K562 (cell line): ENCODE data around the gene POU2AF3. TPM values are rescaled to one million over a fixed set of nuclear protein-coding genes. Genes with fewer than 3 reads are reported as not detected.
A peak's percentile ranks its signal among the peaks of the same experiment; 100 is the strongest.

Source experiments
- ATAC-seq: fragments of 200-7000 bp; cut with Tn5 transposase; 3 replicates; pipeline ENCODE4 v1.9.1; 2020; ENCODE audit warnings: moderate library complexity
- BruUV-seq: library from RNA; stranded (reverse); fragments of 400-500 nt; replicated peaks from 2 replicates; lab custom pipeline; 2021; lab: Mats Ljungman, UMichigan
- CTCF ChIA-PET: fragments of 300-600 bp; formaldehyde crosslinking; extraction: SDS; loops from one replicate; lab custom pipeline; 2021; ENCODE audit warnings: low intra/inter-chr PET ratio; lab: Yijun Ruan, JAX
- POLR2A ChIA-PET: fragments of 300-600, 350-650 bp; sonication (Branson Sonifier 250); formaldehyde crosslinking; extraction: SDS; loops from one replicate; lab custom pipeline; 2021; ENCODE audit warnings: antibody characterized with exemption, inconsistent platforms; lab: Yijun Ruan, JAX
- DNase-seq, 4 experiments: peaks; one replicate each; pipeline versions ENCODE4 v3.0.0 to v3.0.0-alpha.2; 2011 to 2018; ENCODE audit warnings: low spot score in 3 of 4, mixed read lengths in 3 of 4; ENCODE audit errors: extremely low read depth in 1 of 4
- FAIRE-seq: peaks from 2 replicates; lab custom pipeline; 2011; peaks lifted over from hg19 to GRCh38; lab: Jason Lieb, UNC
- H2AFZ ChIP-seq: 2 replicates; pipeline ENCODE4 v1.6.0; 2011; ENCODE audit warnings: low read depth, low read length, control low read depth, inconsistent platforms
- H3K27ac ChIP-seq: fragments of 200-600 bp; 3 replicates; pipeline ENCODE4 v1.8.0; 2011; ENCODE audit warnings: low read depth, mild to moderate bottlenecking, control low read depth, inconsistent platforms, low read length, moderate library complexity, mixed read lengths; ENCODE audit errors: extremely low read depth
- H3K27me3 ChIP-seq, 2 experiments: fragments of 300-600 bp in 1 of 2; 2 replicates in 1 of 2; 3 replicates in 1 of 2; pipeline versions ENCODE4 v1.6.0 to v1.8.0; 2011; ENCODE audit warnings: inconsistent platforms in 2 of 2, low read length in 2 of 2, mild to moderate bottlenecking in 1 of 2, mixed read lengths in 1 of 2, moderate library complexity in 1 of 2; ENCODE audit not compliant: control insufficient read depth in 2 of 2, insufficient read depth in 2 of 2
- H3K36me3 ChIP-seq: fragments of 300-600 bp; 3 replicates; pipeline ENCODE4 v1.8.0; 2011; ENCODE audit warnings: mild to moderate bottlenecking, low read length, inconsistent platforms; ENCODE audit not compliant: control insufficient read depth, insufficient read depth
- H3K4me1 ChIP-seq, 2 experiments: fragments of 200-600 bp in 1 of 2; replicated peaks in 1 of 2; 2 replicates in 1 of 2; 3 replicates in 1 of 2; pipeline versions ENCODE4 v1.5.1 to v1.8.0; 2011; ENCODE audit warnings: inconsistent platforms in 2 of 2, low read length in 2 of 2, mild to moderate bottlenecking in 1 of 2, mixed read lengths in 1 of 2, moderate library complexity in 1 of 2; ENCODE audit not compliant: control insufficient read depth in 2 of 2, insufficient read depth in 2 of 2
- H3K4me2 ChIP-seq: 2 replicates; pipeline ENCODE4 v1.6.1; 2011; ENCODE audit warnings: low read length, control low read depth, inconsistent platforms, mixed read lengths; ENCODE audit not compliant: insufficient read depth
- H3K4me3 ChIP-seq: fragments of 200-600 bp; sonication (generic), shearing (Covaris generic); 2 replicates; pipeline ENCODE4 v1.5.1; 2016; ENCODE audit warnings: control low read depth, inconsistent platforms
- H3K79me2 ChIP-seq: fragments of 200-600 bp; 3 replicates; pipeline ENCODE4 v1.8.0; 2011; ENCODE audit warnings: low read length, inconsistent platforms; ENCODE audit not compliant: control insufficient read depth, insufficient read depth
- H3K9ac ChIP-seq, 2 experiments: 2 replicates each; pipeline versions ENCODE4 v1.6.0 to v1.6.1; 2011; ENCODE audit warnings: low read depth in 2 of 2, low read length in 2 of 2, control low read depth in 1 of 2, inconsistent platforms in 1 of 2, mild to moderate bottlenecking in 1 of 2, mixed read lengths in 1 of 2; ENCODE audit not compliant: insufficient read depth in 1 of 2
- H3K9me1 ChIP-seq: one replicate; pipeline ENCODE4 v1.6.0; 2011; ENCODE audit warnings: inconsistent platforms, mild to moderate bottlenecking, low read length, moderate library complexity; ENCODE audit not compliant: control insufficient read depth, insufficient read depth
- H3K9me3 ChIP-seq: replicated peaks from 2 replicates; pipeline ENCODE4 v1.5.1; 2011; ENCODE audit warnings: low read depth, low read length, inconsistent platforms; ENCODE audit not compliant: control insufficient read depth, insufficient read depth
- H4K20me1 ChIP-seq: replicated peaks from 2 replicates; pipeline ENCODE4 v1.6.1; 2011; ENCODE audit warnings: low read length, inconsistent platforms, mixed read lengths; ENCODE audit not compliant: control insufficient read depth, insufficient read depth
- BDP1 ChIP-seq: IDR thresholded peaks from 3 replicates; pipeline ENCODE4 v1.6.1; 2011; ENCODE audit not compliant: insufficient read length, insufficient read depth
- KAT7 ChIP-seq: sonication (generic); formaldehyde crosslinking; IDR thresholded peaks from 2 replicates; pipeline ENCODE4 v1.8.0; 2022; ENCODE audit warnings: missing genetic modification reagents, mild to moderate bottlenecking, borderline replicate concordance
- NONO ChIP-seq, 2 experiments: fragments of 200-400 bp in 1 of 2; fragments of 450-650 bp in 1 of 2; formaldehyde crosslinking in 1 of 2; IDR thresholded peaks; 2 replicates each; pipeline ENCODE4 v1.6.1; 2017; ENCODE audit warnings: low read depth in 2 of 2, mild to moderate bottlenecking in 2 of 2, moderate library complexity in 2 of 2, low read length in 1 of 2
- OTX1 ChIP-seq: fragments of 450-650 bp; formaldehyde crosslinking; IDR thresholded peaks from 2 replicates; pipeline ENCODE4 v1.4.0; 2022; ENCODE audit warnings: mild to moderate bottlenecking
- ZNF644 ChIP-seq: fragments of 200-800 bp; sonication (Bioruptor generic); IDR thresholded peaks from 2 replicates; pipeline ENCODE4 v1.6.1; 2016; ENCODE audit warnings: low read depth, missing genetic modification characterization, missing compliant biosample characterization
- WGBS: fragments of 100-300 bp; shearing (Covaris generic); methylation state at CpG from one replicate; pipeline ENCODE4 v1.1.6; 2016; ENCODE audit warnings: low coverage, mixed read lengths; ENCODE audit not compliant: insufficient coverage; ENCODE audit errors: missing lambda C conversion rate; 5-methylcytosine and 5-hydroxymethylcytosine counted together
- in situ Hi-C: fragments of 300-500 bp; cut with MboI; formaldehyde crosslinking; loops from 4 replicates; pipeline ENCODE4 v1.15.0; 2018; ENCODE audit warnings: inconsistent platforms, mixed read lengths
- intact Hi-C: fragments of 100-400 bp; cut with micrococcal nuclease; formaldehyde crosslinking; loops from 2 replicates; pipeline ENCODE4 v1.14.2; 2022
- polyA plus RNA-seq, 8 experiments: library from polyadenylated mRNA; depleted of rRNA in 4 of 8; stranded (reverse) in 5 of 8; unstranded in 3 of 8; fragments of >200 nt; fragmentation: Nextera tagmentation in 2 of 8; fragmentation: Illumina TruSeq in 1 of 8; extraction: Ambion mirVana in 2 of 8; extraction: Trizol in 1 of 8; gene quantifications; 2 replicates each; pipeline versions ENCODE4 v1.2.1 to v1.2.3, GENCODE V29; 2011 to 2014; ENCODE audit warnings: inconsistent platforms in 1 of 8, missing spikeins in 1 of 8
- total RNA-seq, 7 experiments: library from RNA; depleted of rRNA in 6 of 7; stranded (reverse); fragments of >200 nt in 6 of 7; fragmentation: Illumina TruSeq in 2 of 7; extraction: Trizol in 2 of 7; gene quantifications; 2 replicates each; pipeline versions ENCODE4 v1.2.1 to v1.2.3, GENCODE V29; 2011 to 2021; ENCODE audit warnings: low replicate concordance in 1 of 7
- TF ChIP-seq, protein P1 (sequence below): IDR thresholded peaks from 2 replicates; pipeline ENCODE4 v1.6.1; 2016; ENCODE audit warnings: missing genetic modification characterization, missing compliant biosample characterization
- TF ChIP-seq, protein P2 (sequence below): conservative IDR thresholded peaks from 2 replicates; pipeline ENCODE4 v1.6.1; 2011; ENCODE audit warnings: low read depth, mild to moderate bottlenecking, low read length; ENCODE audit not compliant: control insufficient read depth

Gene POU2AF3
- total and polyA plus RNA-seq, 9 of the 15 experiments (the other 6 are each of a cell fraction or from before 2014, with no cell fraction given) = not detected

GRCh38 chr11:111264646-111265045 lies 33.7 kb upstream of the POU2AF3 start:
- intact Hi-C loops = no loop called here
- no peak for FAIRE-seq
- no peaks in the 10 kb centered on the region for H4K20me1 ChIP-seq
- no peak for ATAC-seq
- no peak overlapping the region for H3K4me2 ChIP-seq
- H3K9me1 ChIP-seq = no peaks in the 10 kb centered on the region
- in situ Hi-C loops = no loop called here
- no peak overlapping the region for H3K4me3 ChIP-seq
- H3K4me1 ChIP-seq = no peaks in the 10 kb centered on the region
- H2AFZ ChIP-seq = no peak overlapping the region
- BruUV-seq = no TSS peak
- TF ChIP-seq OTX1 (no peak), ZNF644 (no peak), NONO (IDR thresholded peaks at IDR 0.05; ENCODE audit: low read depth in 2 of 2, low read length in 1 of 2) (no peak)
- TF ChIP-seq, protein P1, sequence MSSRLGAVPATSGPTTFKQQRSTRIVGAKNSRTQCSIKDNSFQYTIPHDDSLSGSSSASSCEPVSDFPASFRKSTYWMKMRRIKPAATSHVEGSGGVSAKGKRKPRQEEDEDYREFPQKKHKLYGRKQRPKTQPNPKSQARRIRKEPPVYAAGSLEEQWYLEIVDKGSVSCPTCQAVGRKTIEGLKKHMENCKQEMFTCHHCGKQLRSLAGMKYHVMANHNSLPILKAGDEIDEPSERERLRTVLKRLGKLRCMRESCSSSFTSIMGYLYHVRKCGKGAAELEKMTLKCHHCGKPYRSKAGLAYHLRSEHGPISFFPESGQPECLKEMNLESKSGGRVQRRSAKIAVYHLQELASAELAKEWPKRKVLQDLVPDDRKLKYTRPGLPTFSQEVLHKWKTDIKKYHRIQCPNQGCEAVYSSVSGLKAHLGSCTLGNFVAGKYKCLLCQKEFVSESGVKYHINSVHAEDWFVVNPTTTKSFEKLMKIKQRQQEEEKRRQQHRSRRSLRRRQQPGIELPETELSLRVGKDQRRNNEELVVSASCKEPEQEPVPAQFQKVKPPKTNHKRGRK = peak; percentile 92
- TF ChIP-seq, all 486 proteins: peak for 1
- no peaks in the 10 kb centered on the region for H3K79me2 ChIP-seq
- no peak for DNase-seq
- ChIA-PET CTCF (interaction anchor here (1.2 kb wide), 1 partner anchor 19 kb away, joined by 3 read pairs; no protein-coding TSS in a partner anchor), POLR2A (no interaction called here)
- H3K27ac ChIP-seq = no peak overlapping the region
- no peak overlapping the region for H3K9ac ChIP-seq
- H3K36me3 ChIP-seq = no peaks in the 10 kb centered on the region
- no peaks in the 10 kb centered on the region for H3K27me3 ChIP-seq
- WGBS = 0% methylated on average over 1 of the region's 1 CpG
- no peaks in the 10 kb centered on the region for H3K9me3 ChIP-seq

GRCh38 chr11:111265421-111265820 lies 32.9 kb upstream of the POU2AF3 start:
- ATAC-seq (no peak), DNase-seq (no peak), FAIRE-seq (no peak)
- Histone ChIP-seq H3K9ac (no peak overlapping the region), H2AFZ (no peak overlapping the region), H3K9me3 (no peaks in the 10 kb centered on the region), H3K36me3 (no peaks in the 10 kb centered on the region), H3K4me2 (no peak overlapping the region), H3K4me3 (no peak overlapping the region), H3K79me2 (no peaks in the 10 kb centered on the region), H3K27ac (no peak overlapping the region), H3K27me3 (no peaks in the 10 kb centered on the region), H4K20me1 (no peaks in the 10 kb centered on the region), H3K4me1 (no peaks in the 10 kb centered on the region), H3K9me1 (no peaks in the 10 kb centered on the region)
- in situ Hi-C loops (no loop called here), intact Hi-C loops (no loop called here)
- WGBS = 0% methylated on average over 2 of the region's 2 CpGs
- TF ChIP-seq, protein P2, sequence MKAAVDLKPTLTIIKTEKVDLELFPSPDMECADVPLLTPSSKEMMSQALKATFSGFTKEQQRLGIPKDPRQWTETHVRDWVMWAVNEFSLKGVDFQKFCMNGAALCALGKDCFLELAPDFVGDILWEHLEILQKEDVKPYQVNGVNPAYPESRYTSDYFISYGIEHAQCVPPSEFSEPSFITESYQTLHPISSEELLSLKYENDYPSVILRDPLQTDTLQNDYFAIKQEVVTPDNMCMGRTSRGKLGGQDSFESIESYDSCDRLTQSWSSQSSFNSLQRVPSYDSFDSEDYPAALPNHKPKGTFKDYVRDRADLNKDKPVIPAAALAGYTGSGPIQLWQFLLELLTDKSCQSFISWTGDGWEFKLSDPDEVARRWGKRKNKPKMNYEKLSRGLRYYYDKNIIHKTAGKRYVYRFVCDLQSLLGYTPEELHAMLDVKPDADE = no peak
- TF ChIP-seq KAT7 (CRISPR knock-in tag) = no peak
- no peak for TF ChIP-seq BDP1
- CTCF ChIA-PET = no interaction called here
- POLR2A ChIA-PET = no interaction called here
- BruUV-seq = no TSS peak
